ENCODE data around the gene NVL.

The NVL gene

DNA sequence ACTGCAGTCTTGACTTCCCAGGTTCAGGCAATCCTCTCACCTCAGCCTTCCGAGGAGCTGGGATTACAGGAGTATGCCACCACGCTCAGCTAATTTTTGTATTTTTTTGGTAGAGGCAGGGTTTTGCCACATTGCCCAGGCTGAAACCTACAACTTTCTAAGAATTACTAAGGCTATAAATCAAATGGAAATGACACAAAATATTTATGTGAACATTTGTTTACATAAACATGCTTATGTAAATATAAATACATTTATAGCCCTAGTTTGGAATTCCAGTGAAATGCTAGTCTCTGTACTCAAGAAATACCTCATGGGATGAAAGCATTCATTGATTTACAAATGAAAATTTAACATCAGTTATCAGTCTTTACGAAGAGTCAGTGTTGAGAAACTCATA lies 47.8 kb downstream of the NVL start:
- no peaks in the 10 kb centered on the region for H3K4me1 ChIP-seq (ENCODE audit: control insufficient read depth, insufficient read depth, low read length, poor library complexity, severe bottlenecking)
- 88 to 100% methylated on average over 2 to 3 of the region's 3 CpGs for WGBS, 2 experiments (ENCODE audit: insufficient coverage in 2 of 2)
- peaks cover 59% of the 10 kb centered on the region for H3K36me3 ChIP-seq (ENCODE audit: control insufficient read depth, insufficient read depth, low read length)

DNA sequence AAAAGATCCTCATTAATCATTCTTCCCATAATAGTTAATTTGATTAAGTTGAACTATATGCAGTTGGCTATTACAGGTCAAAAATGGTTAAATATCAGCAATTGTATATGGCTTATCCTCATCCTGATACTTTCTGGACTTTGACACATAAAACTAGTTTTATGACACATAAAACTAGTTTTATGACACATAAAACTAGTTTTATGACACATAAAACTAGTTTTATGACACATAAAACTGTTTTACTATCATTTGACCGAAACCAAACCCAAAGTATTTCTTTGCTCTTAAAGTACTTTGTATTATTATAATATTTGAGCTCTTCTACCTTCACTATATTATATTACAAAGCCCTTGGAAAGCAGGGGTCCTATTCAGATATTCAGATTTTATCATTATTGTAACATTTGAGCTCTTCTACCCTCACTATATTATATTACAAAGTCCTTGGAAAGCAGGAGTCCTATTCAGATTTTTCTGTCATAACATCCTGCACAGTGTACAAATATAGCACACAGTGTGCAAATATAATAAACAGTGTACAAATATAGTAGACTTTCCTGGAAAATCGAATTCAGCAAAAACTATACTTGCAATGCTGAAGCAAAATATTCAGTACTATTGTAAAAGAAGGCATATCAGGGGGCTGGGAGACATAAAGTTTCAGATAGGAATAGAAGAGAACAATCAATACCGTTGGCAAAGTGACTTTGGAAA lies 53.0 kb downstream of the NVL start:
- no peak overlapping the region for H3K27ac ChIP-seq (ENCODE audit: low read depth, low read length, severe bottlenecking)
- no peaks in the 10 kb centered on the region for H3K4me1 ChIP-seq (ENCODE audit: control insufficient read depth, insufficient read depth, low read length, poor library complexity, severe bottlenecking)
- no peaks in the 10 kb centered on the region for H3K9me3 ChIP-seq (ENCODE audit: control insufficient read depth, low read length)
- H3K36me3 ChIP-seq (ENCODE audit: control insufficient read depth, insufficient read depth, low read length), result peaks cover 45% of the 10 kb centered on the region
- WGBS, 2 experiments (ENCODE audit: insufficient coverage in 2 of 2), result 100% methylated on average over 1 of the region's 3 CpGs; no CpG with 5 or more reads in 1 of the 2 experiments
- H3K4me3 ChIP-seq (ENCODE audit: extremely low read depth, insufficient read depth, low read length, poor library complexity, severe bottlenecking), result no peak overlapping the region

More for the DNA sequence above, 47.8 kb downstream of the NVL start:
- no peak overlapping the region for H3K27ac ChIP-seq (ENCODE audit: low read depth, low read length, severe bottlenecking)
- no peak overlapping the region for H3K4me3 ChIP-seq (ENCODE audit: extremely low read depth, insufficient read depth, low read length, poor library complexity, severe bottlenecking)
- no peaks in the 10 kb centered on the region for H3K9me3 ChIP-seq (ENCODE audit: control insufficient read depth, low read length)

DNA sequence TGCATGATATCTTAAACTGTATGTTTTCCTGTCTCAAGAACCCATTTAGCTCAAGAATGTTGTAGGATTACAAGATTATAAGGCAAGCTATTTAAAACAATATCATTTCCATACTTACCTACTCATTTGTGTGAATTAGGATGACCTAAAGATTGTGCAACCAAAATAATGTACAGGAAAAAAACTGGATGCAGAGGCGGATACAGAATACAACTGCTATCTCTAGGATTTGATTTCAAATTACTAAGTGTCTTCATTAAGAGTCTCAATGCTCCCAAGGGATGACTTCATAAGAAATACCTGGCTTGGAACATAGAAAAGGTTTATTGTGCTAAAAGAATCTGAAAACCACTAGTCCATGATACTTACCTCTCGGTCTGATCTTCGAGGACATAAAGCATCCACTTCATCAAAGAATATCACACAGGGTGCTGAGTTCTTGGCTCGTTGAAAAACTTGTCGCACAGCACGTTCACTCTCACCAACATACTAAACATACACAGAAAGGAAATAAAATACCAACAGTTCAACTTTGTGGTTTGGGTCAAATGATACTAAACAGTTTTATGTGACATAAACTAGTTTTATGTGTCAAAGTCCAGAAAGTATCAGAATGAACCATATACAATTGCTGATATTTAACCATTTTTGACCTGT lies 54.9 kb downstream of the NVL start:
- WGBS, 2 experiments (ENCODE audit: insufficient coverage in 2 of 2), result 95% methylated on average over 4 of the region's 6 CpGs
- Histone ChIP-seq H3K36me3 (ENCODE audit: control insufficient read depth, insufficient read depth, low read length) (peaks cover 52% of the 10 kb centered on the region), H3K4me1 (ENCODE audit: control insufficient read depth, insufficient read depth, low read length, poor library complexity, severe bottlenecking) (no peaks in the 10 kb centered on the region), H3K4me3 (ENCODE audit: extremely low read depth, insufficient read depth, low read length, poor library complexity, severe bottlenecking) (no peak overlapping the region), H3K9me3 (ENCODE audit: control insufficient read depth, low read length) (no peaks in the 10 kb centered on the region), H3K27ac (ENCODE audit: low read depth, low read length, severe bottlenecking) (no peak overlapping the region)

DNA sequence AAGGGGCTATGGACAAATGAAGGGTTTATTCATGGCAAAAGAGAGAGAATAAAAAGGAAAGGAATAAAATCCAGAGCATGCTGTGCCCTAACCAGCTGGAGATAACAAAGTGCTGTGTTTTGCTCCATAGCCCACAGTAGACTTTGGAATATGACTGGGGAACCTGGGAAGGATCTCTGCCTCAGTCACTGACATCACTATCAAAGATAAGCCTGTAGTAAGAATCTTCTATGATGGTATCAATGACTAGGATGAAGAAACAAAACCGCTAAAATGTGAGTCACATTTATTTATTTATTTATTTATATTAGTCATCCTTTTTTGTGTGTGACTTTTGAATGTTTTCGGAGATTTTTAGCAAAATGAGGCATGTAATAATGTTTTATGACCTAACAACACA lies 56.3 kb downstream of the NVL start:
- Histone ChIP-seq H3K4me3 (ENCODE audit: extremely low read depth, insufficient read depth, low read length, poor library complexity, severe bottlenecking) (no peak overlapping the region), H3K9me3 (ENCODE audit: control insufficient read depth, low read length) (no peaks in the 10 kb centered on the region), H3K36me3 (ENCODE audit: control insufficient read depth, insufficient read depth, low read length) (peaks cover 62% of the 10 kb centered on the region), H3K27ac (ENCODE audit: low read depth, low read length, severe bottlenecking) (no peak overlapping the region), H3K4me1 (ENCODE audit: control insufficient read depth, insufficient read depth, low read length, poor library complexity, severe bottlenecking) (no peaks in the 10 kb centered on the region)
- WGBS, 2 experiments (ENCODE audit: insufficient coverage in 2 of 2), result no CpG with 5 or more reads among the region's 2 CpGs

DNA sequence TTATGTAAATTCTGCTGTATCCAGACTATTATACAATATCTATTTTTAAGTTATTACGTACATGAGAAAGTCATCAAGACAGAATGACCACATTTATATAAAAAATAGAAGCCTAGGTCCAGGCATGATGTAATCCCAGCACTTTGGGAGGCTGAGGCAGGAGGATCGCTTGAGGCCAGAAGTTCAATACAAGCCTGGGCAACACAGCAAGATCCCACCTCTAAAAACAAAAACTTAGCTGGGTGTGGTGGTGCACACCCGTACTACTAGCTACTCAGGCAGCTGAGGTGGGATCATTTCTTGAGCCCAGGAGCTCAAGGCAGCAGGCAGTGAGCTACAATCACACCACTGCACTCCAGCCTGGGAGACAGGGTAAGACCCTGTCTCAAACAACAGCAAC lies 58.9 kb downstream of the NVL start:
- peaks cover 62% of the 10 kb centered on the region for H3K36me3 ChIP-seq (ENCODE audit: control insufficient read depth, insufficient read depth, low read length)
- 90 to 100% methylated on average over 2 to 3 of the region's 3 CpGs for WGBS, 2 experiments (ENCODE audit: insufficient coverage in 2 of 2)

DNA sequence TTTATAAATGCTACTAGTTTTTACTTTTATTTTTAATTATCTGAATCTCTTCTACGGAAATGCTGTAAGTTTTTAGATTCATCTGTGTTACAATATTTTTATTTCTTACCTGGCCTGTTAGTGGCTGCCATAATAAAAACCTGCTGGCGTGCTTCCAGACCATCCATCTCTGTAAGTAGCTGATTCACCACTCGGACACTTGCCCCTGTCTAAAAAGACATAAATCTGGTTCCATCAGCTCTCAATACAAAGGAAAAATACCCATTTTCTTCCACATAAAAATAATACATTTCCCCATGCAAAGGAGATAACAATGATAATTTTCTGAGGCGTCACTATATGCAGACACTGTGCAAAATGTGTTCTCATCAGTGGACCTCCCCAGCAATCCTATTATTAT lies 62.0 kb downstream of the NVL start:
- H3K4me1 ChIP-seq (ENCODE audit: control insufficient read depth, insufficient read depth, low read length, poor library complexity, severe bottlenecking), result no peaks in the 10 kb centered on the region
- no peaks in the 10 kb centered on the region for H3K9me3 ChIP-seq (ENCODE audit: control insufficient read depth, low read length)
- 94 to 95% methylated on average over 3 of the region's 4 CpGs for WGBS, 2 experiments (ENCODE audit: insufficient coverage in 2 of 2)
- H3K4me3 ChIP-seq (ENCODE audit: extremely low read depth, insufficient read depth, low read length, poor library complexity, severe bottlenecking), result no peak overlapping the region
- H3K36me3 ChIP-seq (ENCODE audit: control insufficient read depth, insufficient read depth, low read length), result peaks cover 49% of the 10 kb centered on the region
- H3K27ac ChIP-seq (ENCODE audit: low read depth, low read length, severe bottlenecking), result no peak overlapping the region

More for the DNA sequence above, 58.9 kb downstream of the NVL start:
- Histone ChIP-seq H3K27ac (ENCODE audit: low read depth, low read length, severe bottlenecking) (no peak overlapping the region), H3K9me3 (ENCODE audit: control insufficient read depth, low read length) (no peaks in the 10 kb centered on the region), H3K4me3 (ENCODE audit: extremely low read depth, insufficient read depth, low read length, poor library complexity, severe bottlenecking) (no peak overlapping the region), H3K4me1 (ENCODE audit: control insufficient read depth, insufficient read depth, low read length, poor library complexity, severe bottlenecking) (no peaks in the 10 kb centered on the region)

DNA sequence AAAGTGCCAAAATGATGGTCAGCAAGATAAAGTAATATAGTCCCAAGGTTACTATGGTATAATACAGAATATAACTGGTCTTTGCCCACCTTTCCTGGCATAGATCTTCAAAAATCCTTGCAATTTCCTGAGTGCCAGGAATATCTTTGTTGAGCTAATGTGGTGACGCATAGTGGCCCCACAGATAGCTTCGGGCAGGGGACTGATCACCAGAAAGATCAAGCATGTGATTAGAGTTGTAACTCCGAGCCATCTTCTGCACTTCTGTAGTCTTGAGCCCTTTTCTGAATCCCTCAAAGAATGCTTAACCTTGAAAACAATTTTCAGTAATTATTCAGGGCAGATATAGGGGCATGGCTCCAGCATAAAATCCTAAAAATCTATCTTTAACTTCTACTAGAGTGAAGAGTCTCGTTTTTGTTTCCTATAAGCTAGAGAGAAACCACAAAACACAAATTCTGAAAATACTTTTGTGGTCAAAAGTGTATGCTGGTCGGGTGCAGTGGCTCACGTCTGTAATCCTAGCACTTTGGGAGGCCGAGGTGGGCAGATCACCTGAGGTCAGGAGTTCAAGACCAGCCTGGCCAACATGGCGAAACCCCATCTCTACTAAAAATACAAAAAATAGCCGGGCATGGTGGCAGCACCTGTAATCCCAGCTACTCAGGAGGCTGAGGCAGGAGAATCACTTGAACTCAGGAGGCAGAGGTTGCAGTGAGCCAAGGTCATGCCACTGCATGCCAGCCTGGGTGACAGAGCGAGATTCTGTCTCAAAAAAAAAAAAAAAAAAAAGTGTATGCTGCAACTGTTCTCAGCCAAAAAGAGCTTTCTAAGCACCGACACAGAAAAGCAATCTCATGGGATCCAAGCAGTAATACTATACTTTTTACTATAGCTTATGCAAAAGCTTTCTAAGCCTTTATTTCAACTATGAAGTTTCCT lies 62.8 kb downstream of the NVL start:
- H3K27ac ChIP-seq (ENCODE audit: low read depth, low read length, severe bottlenecking), result no peak overlapping the region
- 93 to 100% methylated on average over 3 to 8 of the region's 11 CpGs for WGBS, 2 experiments (ENCODE audit: insufficient coverage in 2 of 2)
- H3K9me3 ChIP-seq (ENCODE audit: control insufficient read depth, low read length), result no peaks in the 10 kb centered on the region
- no peaks in the 10 kb centered on the region for H3K4me1 ChIP-seq (ENCODE audit: control insufficient read depth, insufficient read depth, low read length, poor library complexity, severe bottlenecking)
- no peak overlapping the region for H3K4me3 ChIP-seq (ENCODE audit: extremely low read depth, insufficient read depth, low read length, poor library complexity, severe bottlenecking)
- peaks cover 49% of the 10 kb centered on the region for H3K36me3 ChIP-seq (ENCODE audit: control insufficient read depth, insufficient read depth, low read length)

DNA sequence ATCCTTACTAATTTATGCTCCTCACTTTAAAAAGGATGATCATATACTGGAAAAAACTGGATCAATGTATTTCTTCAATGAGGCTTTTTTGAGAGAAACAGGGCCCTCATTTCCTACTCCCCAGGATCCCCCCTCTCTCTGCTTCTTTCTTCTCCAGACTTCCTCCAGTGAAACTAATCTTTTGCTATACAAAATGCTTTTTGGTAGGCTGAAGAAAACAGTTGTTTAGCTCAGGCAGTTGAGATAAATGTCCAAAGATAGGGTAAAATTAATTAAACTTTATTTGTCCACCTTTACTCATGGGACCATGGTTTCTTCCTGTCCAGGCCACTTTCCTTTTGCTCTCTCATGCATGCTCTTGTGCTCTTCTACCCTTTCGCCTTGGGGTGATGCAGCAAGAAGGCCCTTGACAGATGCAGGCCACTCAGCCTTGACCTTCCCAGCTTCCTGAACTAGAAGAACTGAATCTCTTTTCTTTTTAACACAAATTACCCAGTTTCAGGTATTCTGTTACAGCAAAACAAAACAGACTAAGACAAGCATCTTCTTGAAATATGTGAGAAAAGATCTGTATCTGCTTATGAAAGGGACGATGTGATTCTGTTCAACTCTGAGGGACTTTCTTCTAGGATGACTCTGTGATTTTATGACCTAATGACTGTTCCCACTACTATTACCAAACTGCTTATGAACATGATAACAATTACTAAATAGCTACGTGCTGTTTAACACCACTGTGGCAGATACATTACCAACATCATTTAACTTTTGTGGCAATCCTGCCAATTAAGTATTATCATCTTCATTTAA lies 63.7 kb downstream of the NVL start:
- H3K4me3 ChIP-seq (ENCODE audit: extremely low read depth, insufficient read depth, low read length, poor library complexity, severe bottlenecking), result no peak overlapping the region
- H3K36me3 ChIP-seq (ENCODE audit: control insufficient read depth, insufficient read depth, low read length), result peaks cover 43% of the 10 kb centered on the region
- H3K4me1 ChIP-seq (ENCODE audit: control insufficient read depth, insufficient read depth, low read length, poor library complexity, severe bottlenecking), result no peaks in the 10 kb centered on the region
- no peaks in the 10 kb centered on the region for H3K9me3 ChIP-seq (ENCODE audit: control insufficient read depth, low read length)
- WGBS, 2 experiments (ENCODE audit: insufficient coverage in 2 of 2), result 87 to 100% methylated on average over 1 to 2 of the region's 3 CpGs
- no peak overlapping the region for H3K27ac ChIP-seq (ENCODE audit: low read depth, low read length, severe bottlenecking)

DNA sequence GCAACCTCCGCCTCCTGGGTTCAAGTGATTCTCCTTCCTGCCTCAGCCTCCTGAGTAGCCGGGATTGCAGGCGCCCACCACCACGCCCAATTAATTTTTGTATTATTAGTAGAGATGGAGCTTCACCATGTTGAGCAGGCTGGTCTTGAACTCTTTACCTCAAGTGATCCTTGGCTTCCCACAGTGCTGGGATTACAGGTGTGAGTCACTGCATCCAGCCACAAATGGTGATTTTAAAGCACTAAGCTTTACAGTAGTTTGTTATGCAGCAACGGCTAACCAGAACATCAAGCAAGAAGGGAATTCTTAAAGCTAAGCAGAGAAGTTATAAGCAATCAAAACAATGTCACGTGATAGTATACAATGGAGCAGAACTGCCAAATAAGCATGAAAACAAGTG lies 65.7 kb downstream of the NVL start:
- Histone ChIP-seq H3K36me3 (ENCODE audit: control insufficient read depth, insufficient read depth, low read length) (peaks cover 26% of the 10 kb centered on the region), H3K9me3 (ENCODE audit: control insufficient read depth, low read length) (no peaks in the 10 kb centered on the region), H3K4me3 (ENCODE audit: extremely low read depth, insufficient read depth, low read length, poor library complexity, severe bottlenecking) (no peak overlapping the region), H3K27ac (ENCODE audit: low read depth, low read length, severe bottlenecking) (no peak overlapping the region), H3K4me1 (ENCODE audit: control insufficient read depth, insufficient read depth, low read length, poor library complexity, severe bottlenecking) (no peaks in the 10 kb centered on the region)
- WGBS, 2 experiments (ENCODE audit: insufficient coverage in 2 of 2), result 90 to 100% methylated on average over 2 to 3 of the region's 6 CpGs
